ENCODE measurements around the gene NRM. TPM values are rescaled to one million over a fixed set of nuclear protein-coding genes. Genes with fewer than 3 reads are reported as not detected.
"Not testable (repeated sequence)": the region's sequence is repeated elsewhere in the genome, so short reads cannot be mapped to it uniquely, and the experiment has no call there.

Gene NRM
- total RNA-seq, 1 experiment from 2014 or later: 13.6 TPM

GRCh38 chr6:30723159-30723842 is 32.5 kb upstream of the NRM start:
- H2AFZ ChIP-seq (ENCODE audit: low read depth, low read length, poor library complexity, severe bottlenecking); BruUV-seq (replicated peaks); H3K9me3 ChIP-seq (ENCODE audit: control insufficient read depth in 1 of 2, insufficient read depth in 1 of 2, low read depth in 1 of 2, low read length in 2 of 2); H3K9me2 ChIP-seq (ENCODE audit: insufficient read depth); H3K27me3 ChIP-seq (ENCODE audit: insufficient read depth, low read length); ATAC-seq; DNase-seq (ENCODE audit: low read depth, low spot score): not testable (repeated sequence)
- RAD21 ChIA-PET (ENCODE audit: low non-redundant PET in 1 of 2, low total read pairs in 2 of 2, uncharacterized antibody in 2 of 2, unreplicated experiment in 2 of 2): interaction anchor here in 1 of 2 experiments (1.0 kb wide), 1 partner anchor 44 kb away, joined by 4 read pairs; no protein-coding TSS in a partner anchor
- Histone ChIP-seq H3K4me3 (replicated peaks in 1 of 2; ENCODE audit: low read depth in 1 of 2, low read length in 2 of 2) (peak overlapping the region in 1 of 2 experiments; percentile 19; a peak in 1 of 4 replicates), H3K79me2 (ENCODE audit: insufficient read depth, low read length) (peaks cover 63% of the 10 kb centered on the region), H4K20me1 (ENCODE audit: insufficient read depth) (peaks cover 21% of the 10 kb centered on the region; the same call in 1 of the 2 replicates), H3K27ac (ENCODE audit: low read depth, low read length) (peak overlapping the region; percentile 89; the same call in 1 of the 2 replicates), H3K36me3 (ENCODE audit: control insufficient read depth in 1 of 2, insufficient read depth in 2 of 2, low read length in 2 of 2) (peaks cover 27 to 44% of the 10 kb centered on the region in 2 experiments), H3K9ac (ENCODE audit: low read length) (peak overlapping the region; percentile 100), H3K4me1 (ENCODE audit: control insufficient read depth in 1 of 2, insufficient read depth in 2 of 2, low read length in 2 of 2) (peaks cover 7 to 61% of the 10 kb centered on the region in 2 experiments), H3K4me2 (ENCODE audit: low read length) (peak overlapping the region; percentile 96; the same call in 1 of the 2 replicates)
- intact Hi-C loops (cut with micrococcal nuclease): loop anchor here (2.0 kb wide), 1 partner anchor 240 kb away; no protein-coding TSS in a partner anchor
- CTCF ChIA-PET: interaction anchor here (1.0 to 5.7 kb wide), 5 partner anchors 8 to 51 kb away, joined by 3 to 45 read pairs (median 6); partner anchors contain the start of gene DHX16
- POLR2A ChIA-PET: interaction anchor here (1.5 to 3.7 kb wide), 2 partner anchors 44 to 108 kb away, joined by 5 to 17 read pairs; no protein-coding TSS in a partner anchor

DNA sequence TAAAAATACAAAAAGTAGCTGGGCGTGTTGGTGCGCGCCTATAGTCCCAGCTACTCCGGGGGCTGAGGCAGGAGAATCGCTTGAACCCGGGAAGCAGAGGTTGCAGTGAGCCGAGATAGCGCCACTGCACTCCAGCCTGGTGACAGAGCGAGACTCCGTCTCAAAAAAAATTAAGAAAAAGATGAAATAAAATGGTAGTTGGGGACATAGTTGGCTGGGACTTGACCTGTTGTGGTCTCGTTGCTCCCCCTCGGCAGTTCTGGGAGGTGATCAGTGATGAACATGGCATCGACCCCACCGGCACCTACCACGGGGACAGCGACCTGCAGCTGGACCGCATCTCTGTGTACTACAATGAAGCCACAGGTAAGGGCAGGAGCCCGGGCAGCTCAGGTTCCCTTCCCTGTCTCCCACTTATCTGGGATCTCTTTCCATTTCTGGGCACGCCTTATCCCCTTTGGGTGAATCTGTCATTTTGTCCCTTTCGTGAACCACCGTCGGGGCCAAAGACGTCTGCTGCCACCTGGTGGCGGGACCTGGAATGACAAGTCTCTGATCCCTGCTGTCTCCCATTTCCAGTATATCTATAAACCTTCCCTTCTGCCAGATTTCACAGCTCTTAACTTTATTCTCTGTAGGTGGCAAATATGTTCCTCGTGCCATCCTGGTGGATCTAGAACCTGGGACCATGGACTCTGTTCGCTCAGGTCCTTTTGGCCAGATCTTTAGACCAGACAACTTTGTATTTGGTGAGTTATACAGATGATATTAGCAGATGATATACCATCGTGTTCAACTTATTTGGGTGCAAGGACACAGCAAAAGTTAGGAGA is 31.7 kb upstream of the NRM start:
- no TSS peak for BruUV-seq (replicated peaks)
- peaks cover 7 to 63% of the 10 kb centered on the region in 2 experiments for H3K4me1 ChIP-seq (ENCODE audit: control insufficient read depth in 1 of 2, insufficient read depth in 2 of 2, low read length in 2 of 2)

GRCh38 chr6:30722025-30722279 is 31.2 kb upstream of the NRM start:
- H3K9me3 ChIP-seq (ENCODE audit: control insufficient read depth in 1 of 2, insufficient read depth in 1 of 2, low read depth in 1 of 2, low read length in 2 of 2); H3K9me2 ChIP-seq (ENCODE audit: insufficient read depth); H3K27me3 ChIP-seq (ENCODE audit: insufficient read depth, low read length); ATAC-seq; DNase-seq (ENCODE audit: low read depth, low spot score); RAD21 ChIA-PET (ENCODE audit: low non-redundant PET in 1 of 2, low total read pairs in 2 of 2, uncharacterized antibody in 2 of 2, unreplicated experiment in 2 of 2); BruUV-seq (replicated peaks); H2AFZ ChIP-seq (ENCODE audit: low read depth, low read length, poor library complexity, severe bottlenecking): not testable (repeated sequence)
- H3K79me2 ChIP-seq (ENCODE audit: insufficient read depth, low read length): peaks cover 63% of the 10 kb centered on the region
- H3K27ac ChIP-seq (ENCODE audit: low read depth, low read length): peak overlapping the region; percentile 89
- peak overlapping the region; percentile 100 for H3K9ac ChIP-seq (ENCODE audit: low read length)
- peaks cover 27 to 44% of the 10 kb centered on the region in 2 experiments for H3K36me3 ChIP-seq (ENCODE audit: control insufficient read depth in 1 of 2, insufficient read depth in 2 of 2, low read length in 2 of 2)
- intact Hi-C loops (cut with micrococcal nuclease): loop anchor here (1.0 to 2.0 kb wide), 2 partner anchors 43 to 239 kb away; no protein-coding TSS in a partner anchor
- peaks cover 7 to 61% of the 10 kb centered on the region in 2 experiments for H3K4me1 ChIP-seq (ENCODE audit: control insufficient read depth in 1 of 2, insufficient read depth in 2 of 2, low read length in 2 of 2)
- ChIA-PET CTCF (interaction anchor here (0.9 to 5.7 kb wide), 4 partner anchors 9 to 232 kb away, joined by 3 to 45 read pairs (median 12); no protein-coding TSS in a partner anchor), POLR2A (interaction anchor here (1.0 to 3.7 kb wide), 6 partner anchors 34 to 107 kb away, joined by 3 to 17 read pairs (median 4); no protein-coding TSS in a partner anchor)
- H3K4me2 ChIP-seq (ENCODE audit: low read length): peak overlapping the region; percentile 96
- peaks cover 21% of the 10 kb centered on the region; the same call in 1 of the 2 replicates for H4K20me1 ChIP-seq (ENCODE audit: insufficient read depth)
- H3K4me3 ChIP-seq (replicated peaks in 1 of 2; ENCODE audit: low read depth in 1 of 2, low read length in 2 of 2): peak overlapping the region; percentile 93 to 95

More for the DNA sequence above, 31.7 kb upstream of the NRM start:
- Histone ChIP-seq H3K9me2 (ENCODE audit: insufficient read depth) (no peaks in the 10 kb centered on the region), H3K9ac (ENCODE audit: low read length) (peak overlapping the region; percentile 100), H2AFZ (ENCODE audit: low read depth, low read length, poor library complexity, severe bottlenecking) (no peak overlapping the region), H3K27me3 (ENCODE audit: insufficient read depth, low read length) (no peaks in the 10 kb centered on the region), H3K27ac (ENCODE audit: low read depth, low read length) (peak overlapping the region; percentile 89), H3K4me2 (ENCODE audit: low read length) (peak overlapping the region; percentile 96), H3K9me3 (ENCODE audit: control insufficient read depth in 1 of 2, insufficient read depth in 1 of 2, low read depth in 1 of 2, low read length in 2 of 2) (no peaks in the 10 kb centered on the region), H3K36me3 (ENCODE audit: control insufficient read depth in 1 of 2, insufficient read depth in 2 of 2, low read length in 2 of 2) (peaks cover 27 to 44% of the 10 kb centered on the region in 2 experiments), H3K79me2 (ENCODE audit: insufficient read depth, low read length) (peaks cover 63% of the 10 kb centered on the region), H3K4me3 (replicated peaks in 1 of 2; ENCODE audit: low read depth in 1 of 2, low read length in 2 of 2) (peak overlapping the region; percentile 93 to 95), H4K20me1 (ENCODE audit: insufficient read depth) (peaks cover 21% of the 10 kb centered on the region; the same call in 1 of the 2 replicates)
- ChIA-PET RAD21 (ENCODE audit: low non-redundant PET in 1 of 2, low total read pairs in 2 of 2, uncharacterized antibody in 2 of 2, unreplicated experiment in 2 of 2) (interaction anchor here in 1 of 2 experiments (1.0 kb wide), 1 partner anchor 43 kb away, joined by 4 read pairs; no protein-coding TSS in a partner anchor), POLR2A (interaction anchor here (1.1 to 3.7 kb wide), 5 partner anchors 42 to 107 kb away, joined by 3 to 17 read pairs (median 4); no protein-coding TSS in a partner anchor), CTCF (interaction anchor here (0.9 to 5.7 kb wide), 6 partner anchors 8 to 232 kb away, joined by 3 to 45 read pairs (median 4); partner anchors contain the start of gene DHX16)
- intact Hi-C loops (cut with micrococcal nuclease): loop anchor here (1.0 to 2.0 kb wide), 2 partner anchors 43 to 240 kb away; no protein-coding TSS in a partner anchor
- no peak for ATAC-seq
- peak; percentile 62 for DNase-seq (ENCODE audit: low read depth, low spot score)
- TF ChIP-seq POLR2AphosphoS5 (IDR thresholded peaks at IDR 0.05; ENCODE audit: low read depth, low read length): peak; percentile 47; the same call in 1 of the 2 replicates
- TF ChIP-seq FOSL1 (IDR thresholded peaks at IDR 0.05; ENCODE audit: low read depth): no peak
- no peak for TF ChIP-seq JUND (IDR thresholded peaks at IDR 0.05)
- TF ChIP-seq, protein P1, sequence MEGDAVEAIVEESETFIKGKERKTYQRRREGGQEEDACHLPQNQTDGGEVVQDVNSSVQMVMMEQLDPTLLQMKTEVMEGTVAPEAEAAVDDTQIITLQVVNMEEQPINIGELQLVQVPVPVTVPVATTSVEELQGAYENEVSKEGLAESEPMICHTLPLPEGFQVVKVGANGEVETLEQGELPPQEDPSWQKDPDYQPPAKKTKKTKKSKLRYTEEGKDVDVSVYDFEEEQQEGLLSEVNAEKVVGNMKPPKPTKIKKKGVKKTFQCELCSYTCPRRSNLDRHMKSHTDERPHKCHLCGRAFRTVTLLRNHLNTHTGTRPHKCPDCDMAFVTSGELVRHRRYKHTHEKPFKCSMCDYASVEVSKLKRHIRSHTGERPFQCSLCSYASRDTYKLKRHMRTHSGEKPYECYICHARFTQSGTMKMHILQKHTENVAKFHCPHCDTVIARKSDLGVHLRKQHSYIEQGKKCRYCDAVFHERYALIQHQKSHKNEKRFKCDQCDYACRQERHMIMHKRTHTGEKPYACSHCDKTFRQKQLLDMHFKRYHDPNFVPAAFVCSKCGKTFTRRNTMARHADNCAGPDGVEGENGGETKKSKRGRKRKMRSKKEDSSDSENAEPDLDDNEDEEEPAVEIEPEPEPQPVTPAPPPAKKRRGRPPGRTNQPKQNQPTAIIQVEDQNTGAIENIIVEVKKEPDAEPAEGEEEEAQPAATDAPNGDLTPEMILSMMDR (IDR thresholded peaks at IDR 0.05 in 2 of 3, conservative IDR thresholded peaks at IDR 0.05 in 1 of 3; ENCODE audit: borderline replicate concordance in 1 of 3, insufficient read depth in 1 of 3, low read depth in 2 of 3, low read length in 2 of 3): peak in 2 of 3 experiments; percentile 91 to 94; a peak in 4 of 6 replicates
